Cardiac fibroblast (primary cell): ENCODE results near the gene PTPRN2.

ENCODE experiments used
- DNase-seq, 2 donors: peaks; one replicate each; pipeline versions ENCODE4 v3.0.0 to v3.0.0-alpha.2; 2010; ENCODE audit warnings: low read depth in 2 of 2
- H3K4me3 ChIP-seq, 2 donors: replicated peaks in 1 of 2; 1 replicate in 1 of 2; 2 replicates in 1 of 2; pipeline ENCODE4 v1.5.1; 2011; ENCODE audit warnings: low read depth in 2 of 2, low read length in 2 of 2, mild to moderate bottlenecking in 2 of 2, moderate library complexity in 1 of 2
- TF ChIP-seq, protein P1 (sequence below): IDR thresholded peaks from one replicate; pipeline ENCODE4 v1.5.1; 2011; ENCODE audit warnings: low read depth, mild to moderate bottlenecking, low read length, inconsistent platforms

The PTPRN2 gene

DNA sequence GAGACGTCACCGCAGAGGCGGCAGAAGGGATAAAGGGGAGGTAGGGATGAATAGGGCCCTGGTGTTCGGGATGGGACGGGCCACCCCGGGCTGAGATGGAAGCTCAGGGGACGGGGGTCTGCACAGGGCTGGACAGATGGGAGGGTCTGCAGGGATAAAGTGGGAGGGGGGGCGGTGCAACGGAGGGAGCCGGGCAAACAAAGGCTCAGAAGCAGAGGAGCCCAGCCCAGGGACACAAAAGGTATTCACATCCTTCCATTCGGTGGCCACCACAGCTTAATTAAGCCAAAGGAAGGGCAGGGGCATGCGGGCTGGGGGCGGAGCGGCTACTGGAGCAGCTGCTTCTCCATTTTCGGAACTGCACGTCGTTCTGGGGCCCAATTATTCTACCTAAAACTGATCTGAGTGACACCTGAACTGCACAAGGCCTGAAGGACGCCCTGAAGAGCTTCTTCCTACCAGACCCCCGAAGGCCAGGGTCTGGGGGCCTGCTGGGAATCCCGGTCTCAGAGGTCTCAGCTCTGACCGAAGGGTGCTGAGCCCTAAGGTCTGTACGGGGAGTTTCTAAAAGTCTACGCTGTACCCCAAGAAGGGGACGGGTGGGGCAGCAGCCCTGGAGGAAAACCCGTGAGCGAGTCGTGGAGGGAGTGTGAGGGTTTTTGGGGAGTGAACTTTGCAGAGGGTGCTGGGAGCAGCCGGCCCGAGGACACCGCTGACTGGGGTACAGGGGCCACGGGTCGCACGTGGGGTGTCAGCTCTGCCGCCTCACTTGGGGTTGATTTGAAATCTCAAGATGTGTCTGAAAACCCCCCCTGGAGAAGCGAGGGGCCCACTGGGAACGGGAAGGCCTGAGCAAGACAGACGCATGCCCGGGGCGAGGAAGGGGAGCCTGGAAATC lies 916.0 kb downstream of the PTPRN2 start:
- TF ChIP-seq, protein P1, sequence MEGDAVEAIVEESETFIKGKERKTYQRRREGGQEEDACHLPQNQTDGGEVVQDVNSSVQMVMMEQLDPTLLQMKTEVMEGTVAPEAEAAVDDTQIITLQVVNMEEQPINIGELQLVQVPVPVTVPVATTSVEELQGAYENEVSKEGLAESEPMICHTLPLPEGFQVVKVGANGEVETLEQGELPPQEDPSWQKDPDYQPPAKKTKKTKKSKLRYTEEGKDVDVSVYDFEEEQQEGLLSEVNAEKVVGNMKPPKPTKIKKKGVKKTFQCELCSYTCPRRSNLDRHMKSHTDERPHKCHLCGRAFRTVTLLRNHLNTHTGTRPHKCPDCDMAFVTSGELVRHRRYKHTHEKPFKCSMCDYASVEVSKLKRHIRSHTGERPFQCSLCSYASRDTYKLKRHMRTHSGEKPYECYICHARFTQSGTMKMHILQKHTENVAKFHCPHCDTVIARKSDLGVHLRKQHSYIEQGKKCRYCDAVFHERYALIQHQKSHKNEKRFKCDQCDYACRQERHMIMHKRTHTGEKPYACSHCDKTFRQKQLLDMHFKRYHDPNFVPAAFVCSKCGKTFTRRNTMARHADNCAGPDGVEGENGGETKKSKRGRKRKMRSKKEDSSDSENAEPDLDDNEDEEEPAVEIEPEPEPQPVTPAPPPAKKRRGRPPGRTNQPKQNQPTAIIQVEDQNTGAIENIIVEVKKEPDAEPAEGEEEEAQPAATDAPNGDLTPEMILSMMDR: no peak
- H3K4me3 ChIP-seq: no peak overlapping the region

DNA sequence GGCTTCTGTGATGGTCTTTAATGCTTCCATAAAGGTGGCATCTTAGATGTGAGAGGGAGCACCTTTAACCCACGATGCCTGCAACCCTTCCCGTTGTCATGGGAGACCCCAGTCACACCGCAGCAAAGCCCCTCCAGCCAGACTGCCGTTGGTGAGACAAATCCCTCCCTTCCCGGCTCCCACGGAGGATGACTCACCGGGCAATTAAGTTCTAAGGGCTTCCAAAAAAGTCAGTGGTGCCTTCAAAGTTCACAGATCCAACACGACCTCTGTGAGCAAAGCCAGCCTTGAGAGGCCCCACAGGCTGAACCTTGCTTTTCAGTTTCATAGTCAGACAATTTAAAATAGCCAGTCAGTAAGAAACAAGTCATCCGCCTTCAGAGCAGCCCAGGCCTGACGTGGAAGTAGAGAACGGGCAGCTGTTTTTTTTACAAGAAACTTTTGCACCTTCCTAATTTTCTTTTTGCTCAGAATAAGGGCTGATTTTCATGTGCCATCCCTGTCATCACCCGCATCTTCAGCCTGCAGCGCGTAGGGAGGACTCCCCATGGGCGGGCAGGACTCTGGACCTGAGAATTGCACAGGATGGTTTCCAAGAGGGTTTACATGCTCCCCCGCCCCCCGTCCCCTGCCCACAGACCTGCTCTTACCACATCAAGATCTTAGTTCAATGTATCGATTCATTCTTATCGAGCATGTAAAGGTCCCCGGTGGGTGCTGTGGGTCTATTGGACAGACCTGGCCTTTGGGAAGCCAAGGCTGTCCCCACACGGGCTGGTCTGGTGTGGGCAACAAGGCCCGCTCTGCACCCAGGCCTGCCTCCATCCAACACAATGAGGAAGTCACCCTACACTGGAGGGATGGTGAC lies 916.9 kb downstream of the PTPRN2 start:
- TF ChIP-seq, protein P1: no peak
- no peak for DNase-seq
- H3K4me3 ChIP-seq: no peak overlapping the region

More for the DNA sequence above, 916.0 kb downstream of the PTPRN2 start:
- no peak for DNase-seq

DNA sequence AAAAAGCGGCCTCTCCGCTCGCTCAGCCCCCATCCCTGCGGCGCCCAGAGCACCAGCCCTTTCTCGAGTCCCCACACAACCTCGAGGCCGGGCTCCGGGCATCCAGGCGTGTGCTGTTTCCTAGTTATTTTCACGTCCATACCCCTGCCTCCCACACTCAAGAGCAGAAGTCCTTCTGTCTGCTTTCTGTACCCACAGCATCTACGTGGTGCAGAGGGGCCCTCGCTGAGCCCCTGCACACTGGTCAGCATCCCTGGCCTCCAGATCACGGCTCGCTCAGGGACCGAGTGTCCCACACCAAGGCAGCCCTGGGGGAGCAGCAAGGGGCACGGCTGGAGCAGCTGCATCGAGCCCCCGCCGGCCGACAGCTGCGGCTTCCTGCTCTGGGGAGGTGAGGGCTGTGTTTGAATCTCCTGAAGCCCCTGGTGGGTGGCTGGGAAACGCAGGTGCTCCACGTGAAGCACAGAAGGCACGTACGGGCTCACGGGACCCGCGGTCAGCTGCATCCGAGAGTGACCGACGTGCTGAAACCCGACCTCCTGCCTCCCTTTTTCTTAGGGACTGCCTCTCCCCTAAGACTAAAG lies 917.8 kb downstream of the PTPRN2 start:
- TF ChIP-seq, protein P1: no peak
- DNase-seq: no peak
- H3K4me3 ChIP-seq: no peak overlapping the region

DNA sequence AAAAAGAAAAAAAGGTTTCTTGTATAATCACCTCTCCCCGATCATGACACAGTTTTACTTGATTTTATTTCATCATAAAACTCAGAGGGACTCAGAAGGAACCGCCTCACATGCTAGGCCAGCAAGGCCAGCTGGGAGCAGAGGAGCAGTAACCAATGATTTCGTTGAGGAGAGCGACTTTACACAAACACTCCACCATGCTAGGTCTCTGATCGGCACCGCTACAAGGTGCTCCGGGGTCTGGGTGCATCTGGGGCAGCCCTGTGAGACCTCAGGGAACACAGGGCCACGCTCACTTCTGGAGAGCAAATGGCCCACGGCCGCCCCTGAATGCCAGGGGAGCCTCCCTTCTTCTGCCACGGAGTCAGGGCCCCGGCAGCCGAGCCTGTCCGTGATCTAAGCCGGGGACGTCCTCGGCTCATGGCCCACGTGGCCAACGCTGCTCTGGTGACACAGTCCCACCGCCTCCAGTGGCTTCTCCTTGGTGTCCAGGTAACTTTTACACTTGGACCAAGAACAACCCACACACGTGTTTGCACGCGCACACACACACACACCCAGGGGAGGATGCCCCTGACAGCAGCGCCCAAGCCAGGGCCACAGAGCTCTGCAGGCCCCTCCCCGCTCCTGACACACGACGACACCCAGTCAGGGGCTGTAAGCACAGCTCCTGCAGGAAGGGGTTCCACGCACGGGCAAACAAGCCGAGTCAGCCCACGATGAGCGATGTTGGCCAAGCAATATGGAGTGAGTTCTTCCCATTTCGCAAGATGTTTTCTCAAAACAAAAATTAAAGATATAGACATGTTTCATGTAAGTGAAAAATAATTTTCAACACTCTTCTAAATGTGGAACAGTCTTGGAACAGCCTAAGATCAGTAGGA lies 918.5 kb downstream of the PTPRN2 start:
- no peak for DNase-seq
- TF ChIP-seq, protein P1: no peak
- no peak overlapping the region for H3K4me3 ChIP-seq

DNA sequence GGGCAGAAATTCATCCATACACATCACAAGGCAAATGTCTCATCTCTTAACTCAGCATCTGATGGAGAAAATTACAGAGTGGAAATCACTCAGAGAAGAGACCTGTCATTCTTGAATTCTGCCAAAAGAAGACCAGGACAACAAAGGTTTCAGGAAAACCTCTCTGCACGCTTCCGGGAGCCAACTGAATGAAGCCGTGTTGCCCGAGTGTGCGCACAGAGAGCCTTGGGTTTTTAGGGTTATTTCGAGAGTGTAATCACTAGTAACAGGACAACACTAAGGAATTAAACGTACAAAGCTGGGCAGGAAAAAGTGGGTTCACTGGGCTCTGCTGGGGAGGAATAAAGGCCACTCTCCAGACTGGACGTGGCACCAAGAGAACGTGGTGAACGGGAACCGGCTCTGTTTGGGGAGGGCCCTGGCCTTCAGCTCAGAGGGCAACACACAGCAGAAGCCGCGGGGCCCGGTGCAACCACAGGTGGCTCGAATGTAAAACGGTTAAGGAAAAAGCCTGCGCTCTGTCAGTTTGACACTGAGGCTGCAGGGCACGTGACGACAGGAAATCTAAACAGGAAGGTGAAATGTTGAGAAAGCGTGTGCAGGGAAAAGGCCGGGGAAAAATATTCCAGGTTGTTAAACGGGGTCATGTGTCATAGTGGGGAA lies 919.3 kb downstream of the PTPRN2 start:
- no peak overlapping the region for H3K4me3 ChIP-seq
- no peak for DNase-seq
- TF ChIP-seq, protein P1: no peak
